Right renal cortex interstitium (tissue), 3 donors: ENCODE measurements around the gene ZNRF2. TPM values are rescaled to one million over a fixed set of nuclear protein-coding genes. Genes with fewer than 3 reads are reported as not detected.
"Not testable (repeated sequence)": the region's sequence is repeated elsewhere in the genome, so short reads cannot be mapped to it uniquely, and the experiment has no call there.

Experiments
- DNase-seq, 3 donors: peaks; one replicate each; pipeline ENCODE4 v3.0.0-alpha.2; 2013; ENCODE audit warnings: low read depth in 3 of 3, low spot score in 2 of 3
- polyA plus RNA-seq, 3 donors: library from polyadenylated mRNA; unstranded; fragments of 120-200 nt; gene quantifications; one replicate each; pipeline ENCODE4 v1.2.1, GENCODE V29; 2013; ENCODE audit not compliant: insufficient read length in 3 of 3

ZNRF2 gene
- polyA plus RNA-seq, 3 donors = 16.0 to 19.2 (median 18.0) TPM

- no peak for DNase-seq
Observed at GRCh38 chr7:30352169-30352568, 67.8 kb downstream of the ZNRF2 start.

GRCh38 chr7:30353532-30353931 lies 69.1 kb downstream of the ZNRF2 start:
- no peak for DNase-seq

DNA sequence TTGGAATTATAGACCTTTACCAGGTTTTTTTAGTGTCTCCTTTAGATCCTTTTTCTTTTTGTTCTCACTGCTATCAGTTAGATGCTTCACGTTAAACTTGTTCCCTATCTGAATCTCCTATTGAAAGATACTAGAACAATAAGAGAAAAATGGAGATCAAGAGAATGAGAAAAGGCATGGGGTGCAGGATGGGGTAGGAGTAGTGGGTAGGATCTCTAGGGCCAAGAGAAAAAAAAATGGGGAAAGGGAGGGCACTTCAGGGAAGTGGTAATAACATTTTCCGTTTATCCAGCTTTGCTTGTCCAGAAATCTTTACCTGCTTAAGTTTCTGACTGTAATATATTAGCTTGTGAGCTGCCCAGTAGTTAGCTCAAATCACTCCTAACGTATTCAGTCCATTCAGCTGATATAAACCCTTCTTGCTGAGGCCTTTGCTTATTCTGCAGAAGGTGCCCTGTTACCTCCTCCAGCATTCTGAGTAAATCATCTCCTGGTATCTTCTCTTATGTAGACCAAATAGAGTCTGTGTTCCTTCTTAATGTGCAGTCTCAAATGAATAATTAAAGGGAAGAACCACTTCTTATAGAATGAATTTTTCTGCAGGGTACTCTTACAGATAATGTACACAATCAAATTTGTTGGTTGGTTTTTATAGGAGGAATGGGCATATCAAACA lies 69.7 kb downstream of the ZNRF2 start:
- no peak for DNase-seq

- no peak for DNase-seq
Observed at GRCh38 chr7:30354791-30355190, 70.4 kb downstream of the ZNRF2 start.

DNA sequence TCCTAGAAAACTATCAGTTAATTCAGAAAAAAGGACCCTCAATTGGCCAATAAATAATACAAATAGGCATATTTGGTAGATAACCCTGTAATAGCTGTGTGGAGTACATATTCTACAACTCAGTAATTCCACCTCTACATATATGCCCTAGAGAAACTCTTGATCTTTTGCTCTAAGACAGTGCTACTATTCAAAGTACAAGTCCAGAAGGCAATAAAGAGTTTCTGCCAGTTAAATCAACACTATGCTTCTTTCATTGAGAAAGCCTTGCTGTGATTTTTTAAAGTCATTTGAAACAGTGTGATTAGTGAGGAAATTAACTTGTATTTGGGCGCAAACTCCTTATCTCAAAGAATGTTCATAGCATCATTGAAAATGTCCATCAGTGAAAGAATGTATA lies 75.6 kb downstream of the ZNRF2 start:
- no peak for DNase-seq

- no peak for DNase-seq
Observed at GRCh38 chr7:30363778-30364563, 79.6 kb downstream of the ZNRF2 start.

DNA sequence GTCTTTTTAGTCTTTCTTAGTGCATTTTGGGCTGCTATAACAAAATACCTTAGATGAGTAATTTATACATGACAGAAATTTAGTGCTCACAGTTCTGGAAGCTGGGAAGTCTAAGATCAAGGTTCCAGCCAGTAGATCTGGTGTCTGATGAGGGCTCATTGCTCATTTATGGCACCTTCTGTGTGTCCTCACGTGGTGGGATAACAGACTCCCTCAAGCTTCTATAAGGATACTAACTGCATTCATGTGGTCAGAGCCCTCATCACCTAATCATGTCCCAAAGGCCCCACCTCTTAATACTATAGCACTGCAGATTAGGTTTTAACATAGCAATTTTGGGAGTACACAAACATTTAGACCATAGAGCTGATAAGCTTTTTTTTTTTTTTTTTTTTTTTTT lies 80.4 kb downstream of the ZNRF2 start:
- no peak for DNase-seq

DNA sequence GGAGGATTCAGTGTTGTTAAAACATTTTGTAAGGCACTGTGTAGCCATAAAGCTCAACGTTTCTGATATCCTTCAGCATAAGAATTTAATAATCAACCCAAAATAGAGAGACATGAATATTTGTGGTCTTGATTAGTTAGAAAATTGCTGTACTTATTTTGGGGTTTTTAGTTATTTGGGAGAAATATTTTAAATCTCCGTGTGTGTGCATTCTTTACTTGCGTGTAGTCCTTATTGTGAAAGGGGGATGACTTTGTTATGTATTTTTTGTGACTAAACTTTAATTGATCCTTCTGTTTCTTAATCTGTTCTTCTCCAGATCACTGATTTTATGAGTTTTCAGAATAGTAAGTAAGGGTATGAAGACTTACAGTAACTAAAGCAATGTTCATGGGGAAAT lies 81.2 kb downstream of the ZNRF2 start:
- DNase-seq = no peak

- DNase-seq = no peak
Observed at GRCh38 chr7:30366606-30367005, 82.2 kb downstream of the ZNRF2 start.

DNA sequence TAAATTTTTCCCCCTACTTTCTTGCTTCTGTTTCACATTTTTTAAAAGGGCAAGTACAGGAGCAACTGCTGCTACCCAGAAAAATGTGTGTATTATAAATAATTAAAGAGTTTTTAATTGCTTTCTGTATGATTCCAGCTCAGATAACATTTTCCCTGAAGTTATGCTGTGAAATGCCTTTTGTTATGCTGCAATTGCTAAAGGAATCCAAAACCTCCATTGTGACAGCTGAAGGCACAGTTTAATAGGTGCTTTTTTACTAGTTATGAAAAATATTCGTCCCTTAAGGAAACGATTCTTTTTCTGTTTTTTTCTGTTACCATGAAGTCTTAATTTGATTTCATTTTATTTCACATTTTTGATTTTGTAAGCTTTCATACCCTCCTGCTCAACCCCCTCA lies 83.2 kb downstream of the ZNRF2 start:
- no peak for DNase-seq

DNA sequence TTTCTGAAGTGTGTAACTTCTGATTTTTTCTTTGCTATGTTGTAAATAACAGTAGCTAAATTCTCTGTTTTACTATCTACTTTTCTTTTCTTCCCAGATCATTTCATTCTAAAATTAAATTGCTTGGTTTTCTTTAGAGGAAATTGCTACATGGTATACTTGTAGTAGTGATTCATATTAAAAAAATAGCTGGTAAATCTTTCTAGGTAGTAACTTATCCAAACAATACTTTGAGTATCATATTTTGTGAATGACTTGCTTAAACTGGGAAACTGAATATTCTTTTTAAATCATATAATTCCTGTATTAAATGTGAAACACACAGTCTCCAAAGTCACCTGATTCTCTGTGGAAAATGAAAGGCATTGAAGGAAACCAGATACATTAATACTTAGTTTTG lies 85.5 kb downstream of the ZNRF2 start:
- no peak for DNase-seq

GRCh38 chr7:30371321-30371720 lies 86.9 kb downstream of the ZNRF2 start:
- no peak for DNase-seq

DNA sequence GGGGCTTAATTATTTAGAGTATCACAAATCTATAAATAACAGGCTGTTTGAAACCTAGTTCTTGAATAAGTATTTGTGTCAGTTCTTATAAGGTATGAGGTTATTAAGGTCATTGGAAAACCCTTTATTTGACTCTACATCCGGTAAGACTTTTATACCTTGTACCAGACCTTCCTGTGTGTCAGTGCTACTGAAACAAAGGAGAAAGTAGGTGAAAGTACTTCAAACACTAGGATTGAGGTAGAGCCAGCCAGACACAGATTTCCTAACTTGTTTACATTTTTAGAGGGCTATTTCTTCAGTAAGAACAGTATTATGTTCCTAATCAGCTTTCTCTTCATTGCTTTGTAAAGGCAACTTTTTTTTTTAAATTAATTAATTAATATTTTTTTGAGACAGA lies 93.9 kb downstream of the ZNRF2 start:
- no peak for DNase-seq

DNA sequence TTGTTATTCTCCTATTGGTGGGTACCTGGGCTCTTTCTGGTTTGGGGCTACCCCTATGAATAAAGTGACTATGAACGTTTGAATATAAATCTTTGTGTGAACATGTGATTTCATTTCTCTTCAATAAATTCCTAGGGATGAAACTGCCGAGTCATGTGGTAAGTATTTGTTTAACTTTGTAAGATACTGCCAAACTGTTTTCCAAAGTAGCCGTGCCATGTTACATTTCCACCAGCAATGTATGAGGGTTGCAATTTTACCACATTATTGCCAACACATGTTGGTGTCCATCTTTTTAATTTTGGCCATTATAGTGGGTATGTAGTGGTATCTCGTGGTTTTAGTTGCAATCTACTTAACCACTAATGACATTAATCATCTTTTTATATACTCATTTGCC lies 94.7 kb downstream of the ZNRF2 start:
- no peak for DNase-seq

DNA sequence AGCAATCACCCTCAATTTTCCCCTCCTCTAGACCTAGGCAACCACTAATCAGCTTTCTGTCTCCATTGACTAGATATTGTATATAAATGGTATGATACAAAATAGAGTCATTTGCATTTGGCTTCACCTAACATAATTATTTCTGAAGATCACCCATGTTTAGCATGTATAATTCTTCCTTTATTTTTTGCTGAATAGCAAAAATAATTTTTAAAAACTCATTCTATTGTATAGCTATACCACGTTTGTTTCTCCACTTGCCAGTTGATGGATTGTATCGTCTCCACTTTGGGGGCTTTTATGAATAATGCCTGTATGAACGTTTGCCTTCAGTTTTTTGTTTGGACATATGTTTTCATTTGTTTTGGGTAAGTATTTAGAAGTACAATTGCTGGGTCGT lies 95.3 kb downstream of the ZNRF2 start:
- DNase-seq = no peak

- DNase-seq = no peak
Observed at GRCh38 chr7:30380294-30380693, 95.9 kb downstream of the ZNRF2 start.

GRCh38 chr7:30380824-30381223 lies 96.4 kb downstream of the ZNRF2 start:
- not testable (repeated sequence) for DNase-seq

- DNase-seq = no peak
Observed at GRCh38 chr7:30382607-30383006, 98.2 kb downstream of the ZNRF2 start.

DNA sequence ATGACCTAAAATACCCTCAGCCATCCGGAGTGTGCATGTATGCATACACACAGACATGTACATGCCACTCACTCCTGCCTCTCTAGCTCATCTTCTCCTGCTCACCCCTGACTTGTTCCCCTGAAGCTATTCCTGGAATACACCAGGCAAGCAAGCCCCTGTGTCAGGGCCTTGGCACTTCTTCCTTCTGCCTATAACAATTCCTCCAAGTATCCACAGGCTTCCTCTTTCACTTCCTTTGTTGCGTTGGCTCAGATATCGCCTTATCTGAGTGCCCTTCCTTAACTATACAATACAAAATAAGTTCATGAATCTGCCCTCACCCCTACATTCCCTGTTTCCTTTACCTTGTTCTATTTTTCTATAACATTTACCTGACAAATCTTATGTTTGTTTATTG lies 105.4 kb downstream of the ZNRF2 start:
- no peak for DNase-seq

DNA sequence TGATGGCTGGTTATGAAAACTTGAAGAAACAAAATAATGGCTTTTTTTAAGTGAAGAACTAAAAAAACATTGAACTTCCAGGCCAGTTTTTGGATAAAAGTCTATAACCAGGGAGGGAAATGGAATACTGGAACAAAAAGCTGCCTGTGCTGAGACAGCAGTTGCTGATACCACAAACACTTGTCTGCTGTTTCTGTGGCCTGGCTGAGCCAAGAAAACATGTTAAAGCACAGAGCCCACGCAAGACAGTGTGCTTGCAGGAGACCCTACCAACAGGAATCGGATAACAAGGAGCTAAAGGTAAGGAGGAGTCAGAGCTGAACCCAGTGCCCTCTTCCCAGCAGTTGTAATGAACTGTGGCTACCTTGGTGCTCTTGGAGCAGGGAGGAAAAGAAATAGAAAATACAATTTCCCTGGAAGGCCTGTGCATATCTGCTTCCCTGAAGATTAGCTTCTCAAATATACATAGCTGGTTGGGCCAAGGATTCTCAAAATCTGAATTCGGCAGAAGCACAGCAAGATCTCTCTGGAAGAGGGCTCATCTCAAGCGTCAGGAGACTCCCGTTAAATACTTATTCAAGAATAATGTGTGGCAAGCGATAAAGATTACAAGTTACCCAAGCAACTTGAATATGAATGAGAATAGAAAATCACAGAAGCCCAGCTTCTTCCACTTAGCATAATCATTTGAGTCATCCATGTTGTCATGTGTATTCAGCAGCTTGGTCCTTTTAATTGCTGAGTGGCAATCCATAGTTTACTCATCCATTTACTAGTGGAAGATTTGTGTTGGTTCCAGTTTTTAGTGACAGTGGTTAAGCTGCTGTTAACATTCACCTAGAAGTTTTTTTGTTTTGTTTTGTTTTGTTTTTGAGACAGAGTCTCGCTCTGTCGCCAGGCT lies 106.6 kb downstream of the ZNRF2 start:
- no peak for DNase-seq

GRCh38 chr7:30391806-30392205 lies 107.4 kb downstream of the ZNRF2 start:
- no peak for DNase-seq
